ENCODE results near the gene TMEM161B. TPM values are rescaled to one million over a fixed set of nuclear protein-coding genes. Genes with fewer than 3 reads are reported as not detected.
"Not testable (repeated sequence)": the region's sequence is repeated elsewhere in the genome, so short reads cannot be mapped to it uniquely, and the experiment has no call there.

TMEM161B gene
- total RNA-seq, 5 donors from 2014 or later (not counting 1 experiment from before 2014, with no cell fraction given) = 24.4 to 28.9 (median 28.2) TPM

DNA sequence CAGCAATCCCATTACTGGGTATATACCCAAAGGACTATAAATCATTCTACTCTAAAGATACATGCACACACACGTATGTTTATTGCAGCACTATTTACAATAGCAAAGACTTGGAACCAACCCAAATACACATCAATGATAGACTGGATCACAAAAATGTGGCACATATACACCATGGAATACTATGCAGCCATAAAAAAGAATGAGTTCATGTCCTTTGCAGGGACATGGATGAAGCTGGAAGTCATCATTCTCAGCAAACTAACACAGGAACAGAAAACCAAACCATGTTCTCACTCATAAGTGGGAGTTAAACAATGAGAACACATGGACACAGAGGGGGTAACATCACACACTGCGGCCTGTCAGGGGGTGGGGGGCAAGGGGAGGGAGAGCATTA is 4.1 kb downstream of the TMEM161B start:
- H3K4me1 ChIP-seq (ENCODE audit: control insufficient read depth in 1 of 2, extremely low read depth in 1 of 2, insufficient read depth in 2 of 2, low read length in 2 of 2) = peaks cover 12 to 15% of the 10 kb centered on the region in 2 experiments
- H3K27me3 ChIP-seq (replicated peaks in 1 of 2; ENCODE audit: control insufficient read depth in 2 of 2, extremely low read depth in 1 of 2, insufficient read depth in 2 of 2, low read length in 1 of 2); H3K27ac ChIP-seq (ENCODE audit: low read length); ATAC-seq (replicated peaks in 1 of 4); H3K9me3 ChIP-seq; POLR2A ChIA-PET; H3K36me3 ChIP-seq (ENCODE audit: control insufficient read depth in 2 of 2, extremely low read depth in 1 of 2, insufficient read depth in 1 of 2, low read length in 1 of 2); H3K27me3 Mint-ChIP-seq; H3K9me3 Mint-ChIP-seq; H3K4me3 ChIP-seq (ENCODE audit: control insufficient read depth in 1 of 2, extremely low read depth in 1 of 2, low read length in 1 of 2); H3K4me3 Mint-ChIP-seq; H3K27ac Mint-ChIP-seq; CTCF ChIA-PET; DNase-seq: not testable (repeated sequence)
- WGBS (ENCODE audit: insufficient coverage) = 88% methylated on average over 1 of the region's 2 CpGs
- peaks cover 63 to 70% (median 69%) of the 10 kb centered on the region in 3 donors for H3K4me1 Mint-ChIP-seq
- H3K36me3 Mint-ChIP-seq = peaks cover 46% of the 10 kb centered on the region

DNA sequence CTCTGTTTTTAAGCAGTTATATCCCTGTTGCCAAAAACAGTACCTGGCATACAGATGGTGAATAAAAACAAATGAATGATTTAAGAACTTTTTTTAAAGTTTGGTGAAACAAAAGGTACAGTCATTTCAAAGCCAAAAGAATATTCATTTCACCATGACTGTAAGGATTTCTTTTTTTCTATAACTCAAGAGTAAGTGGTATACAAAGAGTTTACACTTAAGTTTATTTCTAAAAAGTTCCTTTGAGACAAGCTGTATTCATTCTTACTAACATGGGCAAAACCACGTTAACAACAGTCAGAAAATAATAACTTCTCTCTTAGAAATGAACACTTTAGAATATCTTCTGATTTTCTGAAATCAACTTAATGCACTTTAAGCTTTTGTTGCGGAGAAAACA is 5.3 kb downstream of the TMEM161B start:
- Mint-ChIP-seq H3K27ac (no peak overlapping the region), H3K36me3 (peaks cover 54% of the 10 kb centered on the region), H3K27me3 (no peaks in the 10 kb centered on the region), H3K9me3 (peaks cover 0 to 3% (median 0%) of the 10 kb centered on the region in 3 donors), H3K4me1 (peaks cover 60 to 69% (median 65%) of the 10 kb centered on the region in 3 donors), H3K4me3 (no peak overlapping the region)
- no CpG with 5 or more reads among the region's 2 CpGs for WGBS (ENCODE audit: insufficient coverage)
- ChIA-PET POLR2A (no interaction called here), CTCF (interaction anchor here in 1 of 2 donors (0.7 kb wide), 1 partner anchor 394 kb away, joined by 4 read pairs; no protein-coding TSS in a partner anchor)
- H3K9me3 ChIP-seq = no peaks in the 10 kb centered on the region
- H3K27ac ChIP-seq (ENCODE audit: low read length) = no peak overlapping the region
- no peak overlapping the region for H3K4me3 ChIP-seq (ENCODE audit: control insufficient read depth in 1 of 2, extremely low read depth in 1 of 2, low read length in 1 of 2)
- H3K4me1 ChIP-seq (ENCODE audit: control insufficient read depth in 1 of 2, extremely low read depth in 1 of 2, insufficient read depth in 2 of 2, low read length in 2 of 2) = peaks cover 7 to 12% of the 10 kb centered on the region in 2 experiments
- ATAC-seq (replicated peaks in 1 of 4) (no peak), DNase-seq (no peak)
- H3K27me3 ChIP-seq (replicated peaks in 1 of 2; ENCODE audit: control insufficient read depth in 2 of 2, extremely low read depth in 1 of 2, insufficient read depth in 2 of 2, low read length in 1 of 2) = no peaks in the 10 kb centered on the region
- H3K36me3 ChIP-seq (ENCODE audit: control insufficient read depth in 2 of 2, extremely low read depth in 1 of 2, insufficient read depth in 1 of 2, low read length in 1 of 2) = no peaks in the 10 kb centered on the region

DNA sequence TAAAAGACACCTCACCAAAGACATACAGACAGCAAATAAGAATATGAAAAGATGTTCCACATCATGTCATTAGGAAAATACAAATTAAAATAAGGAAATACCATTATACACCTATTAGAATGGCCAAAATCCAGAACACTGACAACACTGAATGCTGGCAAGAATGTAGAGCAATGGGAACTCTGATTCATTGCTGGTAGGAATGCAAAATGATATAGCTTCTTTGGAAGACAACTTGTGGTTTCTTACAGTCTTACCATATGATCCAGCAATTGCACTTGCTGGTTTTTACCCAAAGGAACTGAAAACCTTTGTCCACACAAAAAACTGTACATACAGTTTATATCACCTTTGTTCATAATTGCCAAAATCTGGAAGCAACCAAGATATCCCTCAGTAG is 6.5 kb downstream of the TMEM161B start:
- ChIA-PET POLR2A (interaction anchor here in 1 of 2 donors (1.0 kb wide), 1 partner anchor 13 kb away, joined by 5 read pairs; no protein-coding TSS in a partner anchor), CTCF (no interaction called here)
- H3K27me3 ChIP-seq (replicated peaks in 1 of 2; ENCODE audit: control insufficient read depth in 2 of 2, extremely low read depth in 1 of 2, insufficient read depth in 2 of 2, low read length in 1 of 2) = no peaks in the 10 kb centered on the region
- no peaks in the 10 kb centered on the region for H3K27me3 Mint-ChIP-seq
- DNase-seq (no peak), ATAC-seq (replicated peaks in 1 of 4) (no peak)
- H3K4me1 Mint-ChIP-seq = peaks cover 60 to 66% (median 62%) of the 10 kb centered on the region in 3 donors
- H3K4me3 Mint-ChIP-seq = no peak overlapping the region
- H3K4me3 ChIP-seq (ENCODE audit: control insufficient read depth in 1 of 2, extremely low read depth in 1 of 2, low read length in 1 of 2) = no peak overlapping the region
- H3K4me1 ChIP-seq (ENCODE audit: control insufficient read depth in 1 of 2, extremely low read depth in 1 of 2, insufficient read depth in 2 of 2, low read length in 2 of 2) = peaks cover 0 to 1% of the 10 kb centered on the region in 2 experiments
- H3K36me3 ChIP-seq (ENCODE audit: control insufficient read depth in 2 of 2, extremely low read depth in 1 of 2, insufficient read depth in 1 of 2, low read length in 1 of 2) = no peaks in the 10 kb centered on the region
- H3K36me3 Mint-ChIP-seq = peaks cover 59% of the 10 kb centered on the region
- H3K9me3 ChIP-seq = no peaks in the 10 kb centered on the region
- peaks cover 0 to 3% (median 0%) of the 10 kb centered on the region in 3 donors for H3K9me3 Mint-ChIP-seq
- no peak overlapping the region for H3K27ac ChIP-seq (ENCODE audit: low read length)
- no peak overlapping the region for H3K27ac Mint-ChIP-seq

DNA sequence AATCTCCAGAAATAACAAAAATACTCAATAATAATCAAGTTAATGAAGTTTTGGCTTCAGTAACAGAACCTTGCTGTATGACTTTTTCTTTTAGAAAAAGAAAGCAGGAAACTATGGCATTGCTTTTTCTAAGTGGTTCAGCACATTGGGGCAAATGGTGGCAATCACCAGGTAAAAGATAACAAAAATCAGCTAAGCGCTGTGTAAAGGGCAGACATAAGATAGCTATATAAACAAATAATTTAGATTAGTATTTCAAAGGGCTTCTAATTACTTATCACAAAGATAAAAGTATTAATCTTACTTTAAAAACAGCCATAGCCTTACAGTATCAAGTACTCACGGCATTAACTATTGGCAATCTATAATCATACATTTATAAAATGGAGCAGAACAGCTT is 10.0 kb downstream of the TMEM161B start:
- ATAC-seq (replicated peaks in 1 of 4) (no peak), DNase-seq (no peak)
- ChIA-PET CTCF (no interaction called here), POLR2A (no interaction called here)
- Mint-ChIP-seq H3K27me3 (no peaks in the 10 kb centered on the region), H3K27ac (no peak overlapping the region), H3K4me3 (no peak overlapping the region), H3K36me3 (peaks cover 40% of the 10 kb centered on the region), H3K4me1 (peaks cover 60 to 71% (median 69%) of the 10 kb centered on the region in 3 donors), H3K9me3 (no peaks in the 10 kb centered on the region)
- H3K36me3 ChIP-seq (ENCODE audit: control insufficient read depth in 2 of 2, extremely low read depth in 1 of 2, insufficient read depth in 1 of 2, low read length in 1 of 2) = no peaks in the 10 kb centered on the region
- WGBS (ENCODE audit: insufficient coverage) = 100% methylated on average over 1 of the region's 2 CpGs
- no peak overlapping the region for H3K27ac ChIP-seq (ENCODE audit: low read length)
- no peaks in the 10 kb centered on the region for H3K27me3 ChIP-seq (replicated peaks in 1 of 2; ENCODE audit: control insufficient read depth in 2 of 2, extremely low read depth in 1 of 2, insufficient read depth in 2 of 2, low read length in 1 of 2)
- no peaks in the 10 kb centered on the region for H3K9me3 ChIP-seq
- no peaks in the 10 kb centered on the region for H3K4me1 ChIP-seq (ENCODE audit: control insufficient read depth in 1 of 2, extremely low read depth in 1 of 2, insufficient read depth in 2 of 2, low read length in 2 of 2)
- no peak overlapping the region for H3K4me3 ChIP-seq (ENCODE audit: control insufficient read depth in 1 of 2, extremely low read depth in 1 of 2, low read length in 1 of 2)

DNA sequence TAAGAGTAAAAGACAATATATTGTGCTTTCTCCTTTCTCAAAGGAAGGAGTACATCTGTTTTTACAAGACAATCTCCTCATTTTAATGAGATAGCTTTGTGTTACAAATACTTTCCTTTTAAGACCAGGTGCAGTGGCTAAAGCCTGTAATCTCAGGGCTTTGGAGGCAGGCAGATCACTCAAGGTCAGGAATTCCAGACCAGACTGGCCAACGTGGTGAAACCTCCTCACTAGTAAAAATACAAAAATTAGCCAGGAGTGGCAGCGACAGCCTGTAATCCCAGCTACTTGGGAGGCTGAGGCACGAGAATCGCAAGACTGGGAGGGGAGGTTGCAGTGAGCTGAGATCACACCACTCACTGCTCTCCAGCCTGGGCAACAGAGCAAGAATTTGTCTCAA is 11.8 kb downstream of the TMEM161B start:
- Mint-ChIP-seq H3K36me3 (peaks cover 33% of the 10 kb centered on the region), H3K27me3 (no peaks in the 10 kb centered on the region), H3K4me3 (no peak overlapping the region), H3K27ac (no peak overlapping the region), H3K4me1 (peaks cover 63 to 75% (median 63%) of the 10 kb centered on the region in 3 donors), H3K9me3 (no peaks in the 10 kb centered on the region)
- ATAC-seq (replicated peaks in 1 of 4) = no peak
- Histone ChIP-seq H3K4me3 (ENCODE audit: control insufficient read depth in 1 of 2, extremely low read depth in 1 of 2, low read length in 1 of 2) (no peak overlapping the region), H3K27ac (ENCODE audit: low read length) (no peak overlapping the region), H3K9me3 (no peaks in the 10 kb centered on the region), H3K27me3 (replicated peaks in 1 of 2; ENCODE audit: control insufficient read depth in 2 of 2, extremely low read depth in 1 of 2, insufficient read depth in 2 of 2, low read length in 1 of 2) (no peaks in the 10 kb centered on the region), H3K4me1 (ENCODE audit: control insufficient read depth in 1 of 2, extremely low read depth in 1 of 2, insufficient read depth in 2 of 2, low read length in 2 of 2) (no peaks in the 10 kb centered on the region), H3K36me3 (ENCODE audit: control insufficient read depth in 2 of 2, extremely low read depth in 1 of 2, insufficient read depth in 1 of 2, low read length in 1 of 2) (no peaks in the 10 kb centered on the region)
- ChIA-PET POLR2A (no interaction called here), CTCF (no interaction called here)
- WGBS (ENCODE audit: insufficient coverage) = no CpG with 5 or more reads among the region's 4 CpGs
- no peak for DNase-seq

DNA sequence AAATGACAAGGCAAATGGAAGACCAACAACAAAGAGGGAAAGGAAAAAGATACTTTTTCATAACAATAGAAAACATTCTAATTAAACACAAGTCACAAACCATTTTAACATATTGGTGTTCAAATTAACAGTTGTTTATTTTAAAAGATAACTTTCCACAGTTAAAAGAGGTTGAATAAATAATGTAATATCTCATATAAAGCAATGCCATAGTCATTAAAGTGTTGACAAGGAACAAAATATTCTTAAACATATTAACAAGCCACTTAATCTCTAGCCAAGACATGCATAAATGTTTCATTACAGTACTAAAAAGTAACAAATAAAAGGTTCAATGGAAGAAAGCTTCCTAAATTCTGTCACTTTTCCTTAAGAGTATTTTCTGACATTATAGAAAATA is 12.6 kb downstream of the TMEM161B start:
- no peak overlapping the region for H3K4me3 ChIP-seq (ENCODE audit: control insufficient read depth in 1 of 2, extremely low read depth in 1 of 2, low read length in 1 of 2)
- no peaks in the 10 kb centered on the region for H3K9me3 ChIP-seq
- no peak overlapping the region for H3K4me3 Mint-ChIP-seq
- ATAC-seq (replicated peaks in 1 of 4) (no peak), DNase-seq (no peak)
- H3K4me1 Mint-ChIP-seq = peaks cover 62 to 69% (median 63%) of the 10 kb centered on the region in 3 donors
- H3K27me3 Mint-ChIP-seq = no peaks in the 10 kb centered on the region
- H3K36me3 Mint-ChIP-seq = peaks cover 26% of the 10 kb centered on the region
- H3K36me3 ChIP-seq (ENCODE audit: control insufficient read depth in 2 of 2, extremely low read depth in 1 of 2, insufficient read depth in 1 of 2, low read length in 1 of 2) = no peaks in the 10 kb centered on the region
- CTCF ChIA-PET = no interaction called here
- no peaks in the 10 kb centered on the region for H3K9me3 Mint-ChIP-seq
- H3K27me3 ChIP-seq (replicated peaks in 1 of 2; ENCODE audit: control insufficient read depth in 2 of 2, extremely low read depth in 1 of 2, insufficient read depth in 2 of 2, low read length in 1 of 2) = no peaks in the 10 kb centered on the region
- no peak overlapping the region for H3K27ac Mint-ChIP-seq
- POLR2A ChIA-PET = no interaction called here
- no peaks in the 10 kb centered on the region for H3K4me1 ChIP-seq (ENCODE audit: control insufficient read depth in 1 of 2, extremely low read depth in 1 of 2, insufficient read depth in 2 of 2, low read length in 2 of 2)
- H3K27ac ChIP-seq (ENCODE audit: low read length) = no peak overlapping the region

DNA sequence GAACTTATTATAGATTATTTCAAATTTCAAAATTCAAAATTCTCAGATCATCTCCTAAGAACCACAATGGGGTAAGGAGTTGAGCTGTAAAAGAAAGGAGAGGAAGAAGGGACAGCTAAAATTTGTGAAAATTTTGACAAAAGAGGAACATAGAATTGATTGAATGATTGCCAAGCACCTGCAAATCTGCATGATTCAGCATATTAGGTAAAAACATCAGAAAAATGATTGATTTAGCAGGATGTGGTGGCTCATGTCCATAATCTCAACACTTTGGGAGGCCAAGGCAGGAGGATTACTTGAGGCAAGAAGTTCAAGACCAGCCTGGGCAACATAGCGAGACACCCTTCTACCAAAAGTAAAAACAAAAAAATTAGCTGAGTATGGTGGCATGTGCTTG is 14.3 kb downstream of the TMEM161B start:
- no peak overlapping the region for H3K4me3 ChIP-seq (ENCODE audit: control insufficient read depth in 1 of 2, extremely low read depth in 1 of 2, low read length in 1 of 2)
- H3K4me3 Mint-ChIP-seq = no peak overlapping the region
- DNase-seq (no peak), ATAC-seq (replicated peaks in 1 of 4) (no peak)
- WGBS (ENCODE audit: insufficient coverage) = no CpG with 5 or more reads among the region's 1 CpG
- H3K4me1 ChIP-seq (ENCODE audit: control insufficient read depth in 1 of 2, extremely low read depth in 1 of 2, insufficient read depth in 2 of 2, low read length in 2 of 2) = peaks cover 0 to 12% of the 10 kb centered on the region in 2 experiments
- ChIA-PET CTCF (no interaction called here), POLR2A (interaction anchor here in 1 of 2 donors (0.6 kb wide), 1 partner anchor 1252 kb away, joined by 4 read pairs; no protein-coding TSS in a partner anchor)
- H3K9me3 Mint-ChIP-seq = no peaks in the 10 kb centered on the region
- H3K36me3 Mint-ChIP-seq = peaks cover 38% of the 10 kb centered on the region
- H3K4me1 Mint-ChIP-seq = peaks cover 72 to 77% (median 76%) of the 10 kb centered on the region in 3 donors
- H3K27ac ChIP-seq (ENCODE audit: low read length) = no peak overlapping the region
- H3K36me3 ChIP-seq (ENCODE audit: control insufficient read depth in 2 of 2, extremely low read depth in 1 of 2, insufficient read depth in 1 of 2, low read length in 1 of 2) = peaks cover 0 to 7% of the 10 kb centered on the region in 2 donors
- H3K9me3 ChIP-seq = no peaks in the 10 kb centered on the region
- H3K27me3 ChIP-seq (replicated peaks in 1 of 2; ENCODE audit: control insufficient read depth in 2 of 2, extremely low read depth in 1 of 2, insufficient read depth in 2 of 2, low read length in 1 of 2) = no peaks in the 10 kb centered on the region
- H3K27me3 Mint-ChIP-seq = no peaks in the 10 kb centered on the region
- no peak overlapping the region for H3K27ac Mint-ChIP-seq
